GM23338 (cell line): Measurements from ENCODE around the gene GFRA4. TPM values are rescaled to one million over a fixed set of nuclear protein-coding genes. Genes with fewer than 3 reads are reported as not detected.

Source experiments
- ATAC-seq: fragments of 200-7000 bp; cut with Tn5 transposase; 3 replicates; pipeline ENCODE4 v1.9.1; 2020
- DNase-seq: peaks from one replicate; pipeline ENCODE4 v3.0.0-alpha.2; 2015; ENCODE audit warnings: low spot score
- H2AFZ ChIP-seq: fragments of 200-600 bp; sonication (generic); 2 replicates; pipeline ENCODE4 v1.8.0; 2016; ENCODE audit warnings: antibody characterized with exemption, mild to moderate bottlenecking, moderate library complexity
- H3F3A ChIP-seq: fragments of 200-600 bp; sonication (generic); replicated peaks from 2 replicates; pipeline ENCODE4 v1.8.0; 2017; ENCODE audit warnings: antibody characterized with exemption, mixed run types, low read depth
- H3K27ac ChIP-seq: fragments of 200-600 bp; sonication (generic); 2 replicates; pipeline ENCODE4 v1.6.1; 2016; ENCODE audit warnings: low read depth
- H3K27me3 ChIP-seq: fragments of 200-600 bp; sonication (generic); 2 replicates; pipeline ENCODE4 v1.8.0; 2016; ENCODE audit warnings: mild to moderate bottlenecking, mixed run types, moderate library complexity; ENCODE audit not compliant: insufficient read depth
- H3K36me3 ChIP-seq: fragments of 200-600 bp; sonication (generic); 2 replicates; pipeline ENCODE4 v1.8.0; 2016; ENCODE audit warnings: mild to moderate bottlenecking; ENCODE audit not compliant: insufficient read depth
- H3K4me1 ChIP-seq: fragments of 200-600 bp; sonication (generic); 2 replicates; pipeline ENCODE4 v1.8.0; 2016; ENCODE audit warnings: mild to moderate bottlenecking, moderate library complexity; ENCODE audit not compliant: insufficient read depth
- H3K4me2 ChIP-seq: fragments of 200-600 bp; sonication (generic); 2 replicates; pipeline ENCODE4 v1.7.1; 2017; ENCODE audit warnings: mixed run types
- H3K4me3 ChIP-seq: fragments of 200-600 bp; sonication (generic); 2 replicates; pipeline ENCODE4 v1.6.1; 2016; ENCODE audit warnings: mixed run types
- H3K79me2 ChIP-seq: fragments of 200-600 bp; sonication (generic); replicated peaks from 2 replicates; pipeline ENCODE4 v1.8.0; 2017; ENCODE audit warnings: mild to moderate bottlenecking; ENCODE audit not compliant: insufficient read depth
- H3K9me2 ChIP-seq: fragments of 200-600 bp; sonication (generic); 2 replicates; pipeline ENCODE4 v1.8.0; 2017; ENCODE audit not compliant: insufficient read depth
- H4K20me1 ChIP-seq: fragments of 200-600 bp; sonication (generic); replicated peaks from 2 replicates; pipeline ENCODE4 v1.8.0; 2017; ENCODE audit warnings: mild to moderate bottlenecking; ENCODE audit not compliant: insufficient read depth
- H3K27ac Mint-ChIP-seq: 2 replicates; pipeline ENCODE4 v1.8.0; 2020; ENCODE audit warnings: inconsistent platforms, mild to moderate bottlenecking, moderate library complexity, mixed read lengths
- H3K27me3 Mint-ChIP-seq: 3 replicates; pipeline ENCODE4 v1.8.0; 2022; ENCODE audit warnings: low read depth, mild to moderate bottlenecking, moderate library complexity, mixed read lengths, inconsistent platforms; ENCODE audit not compliant: insufficient read depth, poor library complexity
- H3K36me3 Mint-ChIP-seq: 3 replicates; pipeline ENCODE4 v1.8.0; 2021; ENCODE audit warnings: low read depth, mild to moderate bottlenecking, inconsistent platforms, moderate library complexity, mixed read lengths
- H3K4me1 Mint-ChIP-seq: 3 replicates; pipeline ENCODE4 v1.8.0; 2020; ENCODE audit warnings: mild to moderate bottlenecking, inconsistent platforms, mixed read lengths
- H3K4me3 Mint-ChIP-seq: 3 replicates; pipeline ENCODE4 v1.8.0; 2021; ENCODE audit warnings: moderate library complexity, mild to moderate bottlenecking, inconsistent platforms, mixed read lengths
- H3K9me3 Mint-ChIP-seq: 3 replicates; pipeline ENCODE4 v1.8.0; 2020; ENCODE audit warnings: moderate library complexity, mild to moderate bottlenecking, inconsistent platforms, mixed read lengths
- CTCF ChIP-seq, 2 experiments: fragments of 200-600 bp in 1 of 2; sonication (generic) in 1 of 2; conservative IDR thresholded peaks; 2 replicates each; pipeline versions ENCODE4 v1.5.1 to v1.6.1; 2016 to 2017; ENCODE audit warnings: antibody characterized with exemption in 2 of 2, low read depth in 2 of 2, mild to moderate bottlenecking in 2 of 2, moderate library complexity in 1 of 2
- ZNF114 ChIP-seq: fragments of 250-450 bp; sonication (Bioruptor Pico); IDR thresholded peaks from 2 replicates; pipeline ENCODE4 v1.5.0; 2020; ENCODE audit warnings: mild to moderate bottlenecking, moderate library complexity
- polyA plus RNA-seq: library from polyadenylated mRNA; unstranded; fragments of >200 nt; fragmentation: Nextera tagmentation; extraction: Ambion mirVana; gene quantifications from 2 replicates; pipeline ENCODE4 v1.2.1, GENCODE V29; 2016
- total RNA-seq: library from RNA; depleted of rRNA; stranded (reverse); fragments of >200 nt; shearing (Covaris generic); gene quantifications from 2 replicates; pipeline ENCODE4 v1.2.3, GENCODE V29; 2014
- TF ChIP-seq, protein P1 (sequence below): fragments of 250-450 bp; sonication (Bioruptor Pico); IDR thresholded peaks from 2 replicates; pipeline ENCODE4 v1.5.0; 2020; ENCODE audit warnings: mild to moderate bottlenecking, moderate library complexity

Gene GFRA4
- total and polyA plus RNA-seq, 2 experiments from 2014 or later: not detected

DNA sequence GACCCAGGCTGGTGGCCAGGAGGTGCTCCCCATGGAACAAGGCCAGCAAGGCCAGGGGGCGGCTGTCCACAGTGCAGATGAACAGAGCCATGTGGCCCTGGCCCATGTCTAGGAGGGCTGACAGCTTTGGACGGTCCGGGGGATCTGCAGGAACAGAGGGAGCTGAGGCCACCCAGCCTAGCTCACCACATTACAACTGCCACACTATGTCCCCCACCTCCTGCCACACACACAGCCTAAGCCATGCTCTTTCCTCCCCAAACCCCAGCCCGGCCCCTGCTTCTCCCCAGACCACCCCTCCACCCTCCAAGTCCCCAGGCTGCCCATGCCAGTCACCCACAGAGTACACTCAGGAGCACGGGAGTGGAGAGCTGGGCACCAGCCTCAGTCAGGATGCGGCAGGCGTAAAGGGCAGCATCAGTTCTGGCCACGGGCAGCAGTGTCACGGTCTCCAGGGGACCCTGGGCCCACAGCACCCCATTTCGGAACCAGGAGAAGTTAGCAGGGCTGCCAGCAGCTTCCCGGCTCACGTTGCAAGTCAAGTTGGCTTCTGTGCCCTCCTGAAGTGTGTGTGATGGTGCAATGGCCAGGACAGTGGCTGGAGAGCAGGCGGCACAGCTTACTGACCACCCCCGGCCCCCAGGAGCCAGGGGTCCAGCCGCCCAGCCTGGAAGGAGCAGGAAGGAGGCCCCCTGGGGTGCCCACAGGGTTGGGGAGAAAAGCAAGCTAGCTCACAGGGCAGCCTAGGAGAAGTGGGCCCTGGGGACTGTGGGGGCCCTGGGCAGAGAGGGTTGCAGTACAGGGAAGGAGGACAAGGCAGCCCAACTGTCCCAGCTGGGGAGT lies 33.8 kb upstream of the GFRA4 start (continued):
- TF ChIP-seq, protein P1, sequence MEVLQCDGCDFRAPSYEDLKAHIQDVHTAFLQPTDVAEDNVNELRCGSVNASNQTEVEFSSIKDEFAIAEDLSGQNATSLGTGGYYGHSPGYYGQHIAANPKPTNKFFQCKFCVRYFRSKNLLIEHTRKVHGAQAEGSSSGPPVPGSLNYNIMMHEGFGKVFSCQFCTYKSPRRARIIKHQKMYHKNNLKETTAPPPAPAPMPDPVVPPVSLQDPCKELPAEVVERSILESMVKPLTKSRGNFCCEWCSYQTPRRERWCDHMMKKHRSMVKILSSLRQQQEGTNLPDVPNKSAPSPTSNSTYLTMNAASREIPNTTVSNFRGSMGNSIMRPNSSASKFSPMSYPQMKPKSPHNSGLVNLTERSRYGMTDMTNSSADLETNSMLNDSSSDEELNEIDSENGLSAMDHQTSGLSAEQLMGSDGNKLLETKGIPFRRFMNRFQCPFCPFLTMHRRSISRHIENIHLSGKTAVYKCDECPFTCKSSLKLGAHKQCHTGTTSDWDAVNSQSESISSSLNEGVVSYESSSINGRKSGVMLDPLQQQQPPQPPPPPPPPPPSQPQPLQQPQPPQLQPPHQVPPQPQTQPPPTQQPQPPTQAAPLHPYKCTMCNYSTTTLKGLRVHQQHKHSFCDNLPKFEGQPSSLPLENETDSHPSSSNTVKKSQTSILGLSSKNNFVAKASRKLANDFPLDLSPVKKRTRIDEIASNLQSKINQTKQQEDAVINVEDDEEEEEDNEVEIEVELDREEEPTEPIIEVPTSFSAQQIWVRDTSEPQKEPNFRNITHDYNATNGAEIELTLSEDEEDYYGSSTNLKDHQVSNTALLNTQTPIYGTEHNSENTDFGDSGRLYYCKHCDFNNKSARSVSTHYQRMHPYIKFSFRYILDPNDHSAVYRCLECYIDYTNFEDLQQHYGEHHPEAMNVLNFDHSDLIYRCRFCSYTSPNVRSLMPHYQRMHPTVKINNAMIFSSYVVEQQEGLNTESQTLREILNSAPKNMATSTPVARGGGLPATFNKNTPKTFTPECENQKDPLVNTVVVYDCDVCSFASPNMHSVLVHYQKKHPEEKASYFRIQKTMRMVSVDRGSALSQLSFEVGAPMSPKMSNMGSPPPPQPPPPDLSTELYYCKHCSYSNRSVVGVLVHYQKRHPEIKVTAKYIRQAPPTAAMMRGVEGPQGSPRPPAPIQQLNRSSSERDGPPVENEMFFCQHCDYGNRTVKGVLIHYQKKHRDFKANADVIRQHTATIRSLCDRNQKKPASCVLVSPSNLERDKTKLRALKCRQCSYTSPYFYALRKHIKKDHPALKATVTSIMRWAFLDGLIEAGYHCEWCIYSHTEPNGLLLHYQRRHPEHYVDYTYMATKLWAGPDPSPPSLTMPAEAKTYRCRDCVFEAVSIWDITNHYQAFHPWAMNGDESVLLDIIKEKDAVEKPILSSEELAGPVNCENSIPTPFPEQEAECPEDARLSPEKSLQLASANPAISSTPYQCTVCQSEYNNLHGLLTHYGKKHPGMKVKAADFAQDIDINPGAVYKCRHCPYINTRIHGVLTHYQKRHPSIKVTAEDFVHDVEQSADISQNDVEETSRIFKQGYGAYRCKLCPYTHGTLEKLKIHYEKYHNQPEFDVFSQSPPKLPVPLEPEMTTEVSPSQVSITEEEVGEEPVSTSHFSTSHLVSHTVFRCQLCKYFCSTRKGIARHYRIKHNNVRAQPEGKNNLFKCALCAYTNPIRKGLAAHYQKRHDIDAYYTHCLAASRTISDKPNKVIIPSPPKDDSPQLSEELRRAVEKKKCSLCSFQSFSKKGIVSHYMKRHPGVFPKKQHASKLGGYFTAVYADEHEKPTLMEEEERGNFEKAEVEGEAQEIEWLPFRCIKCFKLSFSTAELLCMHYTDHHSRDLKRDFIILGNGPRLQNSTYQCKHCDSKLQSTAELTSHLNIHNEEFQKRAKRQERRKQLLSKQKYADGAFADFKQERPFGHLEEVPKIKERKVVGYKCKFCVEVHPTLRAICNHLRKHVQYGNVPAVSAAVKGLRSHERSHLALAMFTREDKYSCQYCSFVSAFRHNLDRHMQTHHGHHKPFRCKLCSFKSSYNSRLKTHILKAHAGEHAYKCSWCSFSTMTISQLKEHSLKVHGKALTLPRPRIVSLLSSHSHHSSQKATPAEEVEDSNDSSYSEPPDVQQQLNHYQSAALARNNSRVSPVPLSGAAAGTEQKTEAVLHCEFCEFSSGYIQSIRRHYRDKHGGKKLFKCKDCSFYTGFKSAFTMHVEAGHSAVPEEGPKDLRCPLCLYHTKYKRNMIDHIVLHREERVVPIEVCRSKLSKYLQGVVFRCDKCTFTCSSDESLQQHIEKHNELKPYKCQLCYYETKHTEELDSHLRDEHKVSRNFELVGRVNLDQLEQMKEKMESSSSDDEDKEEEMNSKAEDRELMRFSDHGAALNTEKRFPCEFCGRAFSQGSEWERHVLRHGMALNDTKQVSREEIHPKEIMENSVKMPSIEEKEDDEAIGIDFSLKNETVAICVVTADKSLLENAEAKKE (CRISPR knock-in tag): no peak

GRCh38 chr20:3696200-3696599 lies 33.0 kb upstream of the GFRA4 start:
- Histone ChIP-seq H3F3A (no peaks in the 10 kb centered on the region), H3K9me2 (no peaks in the 10 kb centered on the region), H3K36me3 (no peaks in the 10 kb centered on the region), H3K4me3 (no peak overlapping the region), H3K4me1 (no peaks in the 10 kb centered on the region), H4K20me1 (no peaks in the 10 kb centered on the region), H2AFZ (no peak overlapping the region), H3K4me2 (no peak overlapping the region), H3K79me2 (no peaks in the 10 kb centered on the region), H3K27me3 (no peaks in the 10 kb centered on the region), H3K27ac (no peak overlapping the region)
- H3K36me3 Mint-ChIP-seq: no peaks in the 10 kb centered on the region; the same call in 2 of the 3 replicates
- DNase-seq (peak; percentile 62), ATAC-seq (no peak)
- H3K4me1 Mint-ChIP-seq: no peaks in the 10 kb centered on the region
- peaks cover 3% of the 10 kb centered on the region; the same call in 1 of the 3 replicates for H3K9me3 Mint-ChIP-seq
- H3K27ac Mint-ChIP-seq: no peak overlapping the region
- H3K4me3 Mint-ChIP-seq: no peak overlapping the region
- TF ChIP-seq ZNF114 (CRISPR knock-in tag) (no peak), CTCF (conservative IDR thresholded peaks at IDR 0.05; ENCODE audit: low read depth in 2 of 2) (peak; percentile 74 to 76)
- H3K27me3 Mint-ChIP-seq: peaks cover 9% of the 10 kb centered on the region
